B cell (primary cell): ENCODE results near the gene MMP23B. TPM values are rescaled to one million over a fixed set of nuclear protein-coding genes. Genes with fewer than 3 reads are reported as not detected.

Experiments
- ATAC-seq: fragments of 200-7000 bp; cut with Tn5 transposase; one replicate; pipeline ENCODE4 v1.10.0; 2021; ENCODE audit warnings: low read depth, mild to moderate bottlenecking, moderate number of reproducible peaks, moderate library complexity
- CTCF ChIA-PET: fragments of 350-600 bp; sonication (Branson Sonifier 250); formaldehyde crosslinking; loops from one replicate; lab custom pipeline; 2021; ENCODE audit warnings: antibody characterized with exemption, inconsistent platforms; lab: Charles Lee
- POLR2A ChIA-PET: fragments of 350-600 bp; sonication (Branson Sonifier 250); formaldehyde crosslinking; loops from one replicate; lab custom pipeline; 2021; ENCODE audit warnings: antibody characterized with exemption; lab: Charles Lee
- DNase-seq: peaks from one replicate; pipeline ENCODE4 v3.0.0; 2013
- H2AFZ ChIP-seq: 2 replicates; pipeline ENCODE4 v1.6.1; 2012; ENCODE audit warnings: mild to moderate bottlenecking, low read depth, low read length; ENCODE audit not compliant: insufficient read depth, poor library complexity, severe bottlenecking
- H3K27ac ChIP-seq, 2 donors: 1 replicate in 1 of 2; 2 replicates in 1 of 2; pipeline ENCODE4 v1.5.1; 2012 to 2013; ENCODE audit warnings: low read length in 2 of 2, mild to moderate bottlenecking in 2 of 2, moderate library complexity in 1 of 2
- H3K27me3 ChIP-seq, 4 experiments: fragments of 200-600 bp in 1 of 4; sonication (generic) in 1 of 4; replicated peaks in 1 of 4; 1 replicate in 2 of 4; 2 replicates in 2 of 4; pipeline versions ENCODE4 v1.6.1 to v1.7.0; 2013 to 2016; ENCODE audit warnings: low read length in 3 of 4, mild to moderate bottlenecking in 2 of 4, mixed read lengths in 1 of 4, moderate library complexity in 1 of 4; ENCODE audit not compliant: insufficient read depth in 4 of 4, control insufficient read depth in 3 of 4; ENCODE audit errors: control extremely low read depth in 1 of 4
- H3K36me3 ChIP-seq, 2 experiments: replicated peaks in 1 of 2; 1 replicate in 1 of 2; 2 replicates in 1 of 2; pipeline versions ENCODE4 v1.6.1 to v1.7.1; 2013; ENCODE audit warnings: low read length in 1 of 2; ENCODE audit not compliant: insufficient read depth in 2 of 2, control insufficient read depth in 1 of 2; ENCODE audit errors: control extremely low read depth in 1 of 2, extremely low read depth in 1 of 2
- H3K4me1 ChIP-seq, 2 donors: fragments of 200-600 bp in 1 of 2; sonication (generic) in 1 of 2; 1 replicate in 1 of 2; 2 replicates in 1 of 2; pipeline versions ENCODE4 v1.5.1 to v1.6.1; 2013 to 2017; ENCODE audit warnings: low read length in 2 of 2; ENCODE audit not compliant: control insufficient read depth in 2 of 2, insufficient read depth in 2 of 2
- H3K4me2 ChIP-seq: replicated peaks from 2 replicates; pipeline ENCODE3; 2012; ENCODE audit warnings: mild to moderate bottlenecking, low read depth, low read length; ENCODE audit not compliant: poor library complexity, severe bottlenecking
- H3K4me3 ChIP-seq, 5 experiments: fragments of 200-600 bp in 1 of 5; sonication (generic) in 1 of 5; 1 replicate in 3 of 5; 2 replicates in 2 of 5; pipeline versions ENCODE4 v1.5.1 to v1.7.0; 2011 to 2016; ENCODE audit warnings: low read length in 4 of 5, mild to moderate bottlenecking in 4 of 5, low read depth in 2 of 5, control low read depth in 1 of 5, moderate library complexity in 1 of 5; ENCODE audit not compliant: insufficient read depth in 1 of 5; ENCODE audit errors: control extremely low read depth in 1 of 5, extremely low read depth in 1 of 5
- H3K79me2 ChIP-seq: fragments of 200-600 bp; sonication (generic); one replicate; pipeline ENCODE4 v1.6.0; 2016; ENCODE audit warnings: low read length; ENCODE audit not compliant: control insufficient read depth, insufficient read depth
- H3K9ac ChIP-seq: fragments of 200-600 bp; sonication (generic); 2 replicates; pipeline ENCODE4 v1.6.1; 2017; ENCODE audit warnings: mild to moderate bottlenecking, low read length, moderate library complexity
- H3K9me3 ChIP-seq, 3 donors: one replicate each; pipeline versions ENCODE4 v1.6.1 to v1.7.1; 2013; ENCODE audit warnings: low read length in 2 of 3; ENCODE audit not compliant: control insufficient read depth in 2 of 3, insufficient read depth in 1 of 3; ENCODE audit errors: control extremely low read depth in 1 of 3
- H4K20me1 ChIP-seq: 2 replicates; pipeline ENCODE4 v1.6.0; 2012; ENCODE audit warnings: mild to moderate bottlenecking, low read length; ENCODE audit not compliant: insufficient read depth, control insufficient read depth, poor library complexity, severe bottlenecking
- H3K27ac Mint-ChIP-seq: one replicate; pipeline ENCODE4 v1.8.0; 2021; ENCODE audit warnings: mixed read lengths
- H3K27me3 Mint-ChIP-seq: one replicate; pipeline ENCODE4 v1.8.0; 2021; ENCODE audit warnings: mixed read lengths
- H3K4me1 Mint-ChIP-seq: one replicate; pipeline ENCODE4 v1.8.0; 2021; ENCODE audit warnings: mixed read lengths
- H3K4me3 Mint-ChIP-seq: one replicate; pipeline ENCODE4 v1.8.0; 2021; ENCODE audit warnings: mixed read lengths
- H3K9me3 Mint-ChIP-seq: one replicate; pipeline ENCODE4 v1.8.0; 2022; ENCODE audit warnings: mixed read lengths; ENCODE audit not compliant: insufficient read depth
- CTCF ChIP-seq: fragments of 200-600 bp; IDR thresholded peaks from one replicate; pipeline ENCODE4 v1.8.0; 2022; ENCODE audit warnings: antibody characterized with exemption, mild to moderate bottlenecking
- EZH2 ChIP-seq: IDR thresholded peaks from 2 replicates; pipeline ENCODE4 v1.6.1; 2012; ENCODE audit warnings: borderline replicate concordance, low read depth, mild to moderate bottlenecking, moderate library complexity, low read length; ENCODE audit not compliant: insufficient read depth, poor library complexity, severe bottlenecking
- WGBS: methylation state at CpG from one replicate; pipeline ENCODE4 v1.1.5; 2013; ENCODE audit warnings: missing lambda C conversion rate; ENCODE audit not compliant: insufficient coverage; 5-methylcytosine and 5-hydroxymethylcytosine counted together
- intact Hi-C: fragments of 100-400 bp; cut with micrococcal nuclease; formaldehyde crosslinking; loops from one replicate; pipeline ENCODE4 v1.10.0; 2022
- polyA plus RNA-seq: library from polyadenylated mRNA; depleted of rRNA; stranded (reverse); fragments of >200 nt; gene quantifications from 2 replicates; pipeline ENCODE4 v1.2.3, GENCODE V29; 2012
- total RNA-seq, 2 donors: library from RNA; stranded (reverse); fragments of 120-200 nt in 1 of 2; gene quantifications; 1 replicate in 1 of 2; 2 replicates in 1 of 2; pipeline versions ENCODE4 v1.2.3 to v1.2.4, GENCODE V29; 2013 to 2022

Gene MMP23B
- total and polyA plus RNA-seq, 2 donors (not counting 1 experiment from before 2014, with no cell fraction given) = 1.0 to 1.7 TPM

GRCh38 chr1:1617516-1617915, 14.5 kb upstream of the MMP23B start:
- ChIA-PET CTCF (no interaction called here), POLR2A (interaction anchor here (2.0 kb wide), 1 partner anchor 12 kb away, joined by 8 read pairs; no protein-coding TSS in a partner anchor)
- no peak overlapping the region for H3K9ac ChIP-seq
- no peak for ATAC-seq
- Mint-ChIP-seq H3K27ac (peak overlapping the region; percentile 87), H3K4me1 (peaks cover 24% of the 10 kb centered on the region), H3K9me3 (no peaks in the 10 kb centered on the region), H3K4me3 (peak overlapping the region; percentile 85), H3K27me3 (no peaks in the 10 kb centered on the region)
- H2AFZ ChIP-seq = no peak overlapping the region
- H3K27ac ChIP-seq = no peak overlapping the region
- intact Hi-C loops = no loop called here
- peaks cover 24% of the 10 kb centered on the region for H4K20me1 ChIP-seq
- WGBS = 95% methylated on average over 4 of the region's 11 CpGs
- no peak for DNase-seq
- H3K4me3 ChIP-seq = no peak overlapping the region
- no peak overlapping the region for H3K4me2 ChIP-seq
- H3K79me2 ChIP-seq = peaks cover 33% of the 10 kb centered on the region
- no peaks in the 10 kb centered on the region for H3K27me3 ChIP-seq
- peaks cover 20% of the 10 kb centered on the region in 2 donors for H3K4me1 ChIP-seq
- no peaks in the 10 kb centered on the region for H3K9me3 ChIP-seq
- H3K36me3 ChIP-seq = peaks cover 0 to 5% of the 10 kb centered on the region in 2 experiments
- no peak for TF ChIP-seq EZH2
- no peak for TF ChIP-seq CTCF

- Histone ChIP-seq H3K79me2 (peaks cover 33% of the 10 kb centered on the region), H3K4me3 (no peak overlapping the region), H3K4me2 (no peak overlapping the region), H3K36me3 (peaks cover 0 to 5% of the 10 kb centered on the region in 2 experiments), H4K20me1 (peaks cover 26% of the 10 kb centered on the region), H3K4me1 (peaks cover 20% of the 10 kb centered on the region in 2 donors), H3K27ac (no peak overlapping the region), H3K9me3 (no peaks in the 10 kb centered on the region), H3K27me3 (no peaks in the 10 kb centered on the region), H3K9ac (no peak overlapping the region), H2AFZ (no peak overlapping the region)
- intact Hi-C loops = no loop called here
- DNase-seq (no peak), ATAC-seq (no peak)
- Mint-ChIP-seq H3K4me1 (peaks cover 26% of the 10 kb centered on the region), H3K4me3 (peak overlapping the region; percentile 85), H3K27me3 (no peaks in the 10 kb centered on the region), H3K27ac (peak overlapping the region; percentile 32), H3K9me3 (no peaks in the 10 kb centered on the region)
- WGBS = 98% methylated on average over 6 of the region's 6 CpGs
- ChIA-PET CTCF (no interaction called here), POLR2A (interaction anchor here (2.0 kb wide), 1 partner anchor 12 kb away, joined by 8 read pairs; no protein-coding TSS in a partner anchor)
- TF ChIP-seq EZH2 (no peak), CTCF (no peak)
Measured at GRCh38 chr1:1617925-1618324, 14.0 kb upstream of the MMP23B start.
